Measurements from ENCODE around the gene TFAP2B.

- TF ChIP-seq CTCF (IDR thresholded peaks at IDR 0.05) (no peak), POLR2A (IDR thresholded peaks at IDR 0.05) (no peak), POLR2AphosphoS5 (IDR thresholded peaks at IDR 0.05; ENCODE audit: insufficient read depth in 1 of 2, low read depth in 1 of 2) (no peak)
Observed at GRCh38 chr6:50815436-50816114, 3.1 kb upstream of the TFAP2B start.

Measured in vagina (tissue), 2 donors.